ENCODE data around the gene CEACAM19.

Gene CEACAM19

GRCh38 chr19:44725684-44726083 lies 54.4 kb downstream of the CEACAM19 start:
- no peak for DNase-seq (ENCODE audit: low read depth)
- TF ChIP-seq CTCF (conservative IDR thresholded peaks at IDR 0.05; ENCODE audit: low read depth, low read length): no peak
- no peak overlapping the region for H3K4me3 ChIP-seq (ENCODE audit: low read length)

DNA sequence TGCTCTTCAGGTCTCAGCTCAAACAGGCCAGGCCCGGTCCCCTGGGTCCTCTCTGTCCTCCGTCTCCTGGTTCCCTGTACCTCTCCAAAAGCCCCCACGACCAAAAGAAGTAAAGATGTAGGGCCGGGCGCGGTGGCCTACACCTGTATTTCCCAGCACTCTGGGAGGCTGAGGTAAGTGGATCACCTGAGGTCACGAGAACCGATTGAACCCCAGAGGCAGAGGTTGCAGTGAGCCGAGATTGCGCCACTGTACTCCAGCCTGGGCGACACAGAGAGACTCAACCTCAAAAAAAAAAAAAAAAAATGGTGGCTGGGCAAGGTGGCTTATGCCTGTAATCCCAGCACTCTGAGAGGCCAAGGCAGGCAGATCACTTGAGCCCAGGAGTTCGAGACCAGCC lies 55.2 kb downstream of the CEACAM19 start:
- H3K4me3 ChIP-seq (ENCODE audit: low read length): no peak overlapping the region
- no peak for TF ChIP-seq CTCF (conservative IDR thresholded peaks at IDR 0.05; ENCODE audit: low read depth, low read length)
- DNase-seq (ENCODE audit: low read depth): no peak

- DNase-seq (ENCODE audit: low read depth): no peak
- no peak for TF ChIP-seq CTCF (conservative IDR thresholded peaks at IDR 0.05; ENCODE audit: low read depth, low read length)
- no peak overlapping the region for H3K4me3 ChIP-seq (ENCODE audit: low read length)
These were observed 56.9 kb downstream of the CEACAM19 start for GRCh38 chr19:44728178-44728577.

GRCh38 chr19:44729516-44730033 lies 58.3 kb downstream of the CEACAM19 start:
- TF ChIP-seq CTCF (conservative IDR thresholded peaks at IDR 0.05; ENCODE audit: low read depth, low read length): no peak
- no peak for DNase-seq (ENCODE audit: low read depth)
- no peak overlapping the region for H3K4me3 ChIP-seq (ENCODE audit: low read length)

- no peak for DNase-seq (ENCODE audit: low read depth)
- TF ChIP-seq CTCF (conservative IDR thresholded peaks at IDR 0.05; ENCODE audit: low read depth, low read length): no peak
- no peak overlapping the region for H3K4me3 ChIP-seq (ENCODE audit: low read length)
These were observed 59.8 kb downstream of the CEACAM19 start for GRCh38 chr19:44731081-44731480.

DNA sequence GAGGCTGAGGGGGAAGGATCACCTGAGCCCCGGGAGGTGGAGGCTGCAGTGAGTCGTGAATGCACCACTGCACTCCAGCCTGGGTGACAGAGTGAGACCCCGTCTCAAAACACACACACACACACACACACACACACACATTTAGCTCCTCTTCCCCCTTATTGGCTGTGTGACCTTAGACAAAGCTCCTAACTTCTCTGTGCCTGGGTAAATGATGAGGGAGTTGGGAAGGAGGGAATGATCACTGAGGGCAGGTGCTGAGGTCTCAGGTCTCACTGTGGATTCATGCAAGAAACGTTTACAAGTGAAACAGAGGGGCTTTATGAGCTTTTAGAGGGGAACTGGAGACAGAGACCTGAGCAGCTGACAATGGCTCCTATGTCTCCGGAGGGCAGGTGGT lies 60.3 kb downstream of the CEACAM19 start:
- TF ChIP-seq CTCF (conservative IDR thresholded peaks at IDR 0.05; ENCODE audit: low read depth, low read length): no peak
- H3K4me3 ChIP-seq (ENCODE audit: low read length): no peak overlapping the region
- DNase-seq (ENCODE audit: low read depth): no peak

- H3K4me3 ChIP-seq (ENCODE audit: low read length): no peak overlapping the region
- no peak for DNase-seq (ENCODE audit: low read depth)
- no peak for TF ChIP-seq CTCF (conservative IDR thresholded peaks at IDR 0.05; ENCODE audit: low read depth, low read length)
These were observed 61.1 kb downstream of the CEACAM19 start for GRCh38 chr19:44732235-44733014.
